Sigmoid colon (tissue), 7 donors: Measurements from ENCODE around the gene LAMA1. TPM values are rescaled to one million over a fixed set of nuclear protein-coding genes. Genes with fewer than 3 reads are reported as not detected.

ENCODE experiments used
- DNase-seq: peaks from one replicate; pipeline ENCODE4 v3.0.0-alpha.2; 2019
- H3K27ac ChIP-seq, 4 donors: fragments of 200-600 bp; sonication (generic); one replicate each; pipeline ENCODE4 v1.5.1; 2016 to 2019; ENCODE audit warnings: mild to moderate bottlenecking in 1 of 4
- H3K27me3 ChIP-seq, 3 donors: fragments of 200-600 bp; sonication (generic); one replicate each; pipeline ENCODE4 v1.5.1; 2019; ENCODE audit warnings: mild to moderate bottlenecking in 1 of 3
- H3K36me3 ChIP-seq, 4 donors: fragments of 200-600 bp; sonication (generic); one replicate each; pipeline ENCODE4 v1.5.1; 2016 to 2019
- H3K4me1 ChIP-seq, 4 donors: fragments of 200-600 bp; sonication (generic); one replicate each; pipeline ENCODE4 v1.5.1; 2017 to 2019
- H3K4me3 ChIP-seq, 4 donors: fragments of 200-600 bp; sonication (generic); one replicate each; pipeline ENCODE4 v1.5.1; 2017 to 2019; ENCODE audit warnings: mild to moderate bottlenecking in 2 of 4, moderate library complexity in 1 of 4
- H3K9me3 ChIP-seq, 4 donors: fragments of 200-600 bp in 3 of 4; sonication (generic) in 3 of 4; one replicate each; pipeline versions ENCODE4 v1.5.1 to v1.6.1; 2013 to 2019
- EP300 ChIP-seq, 4 donors: sonication (generic); formaldehyde crosslinking; IDR thresholded peaks; one replicate each; pipeline ENCODE4 v1.6.1; 2017; ENCODE audit warnings: antibody characterized with exemption in 4 of 4
- POLR2A ChIP-seq, 2 donors: fragments of 450-650 bp; IDR thresholded peaks; one replicate each; pipeline ENCODE4 v1.6.1; 2016; ENCODE audit warnings: antibody characterized with exemption in 2 of 2, mild to moderate bottlenecking in 2 of 2, moderate library complexity in 2 of 2
- POLR2AphosphoS5 ChIP-seq, 4 donors: sonication (generic); formaldehyde crosslinking; IDR thresholded peaks; one replicate each; pipeline ENCODE4 v1.6.1; 2017; ENCODE audit warnings: antibody characterized with exemption in 4 of 4
- WGBS, 2 donors: extraction: QIAGEN DNeasy Blood & Tissue Kit; methylation state at CpG; one replicate each; pipeline ENCODE4 v1.1.7; 2013; 5-methylcytosine and 5-hydroxymethylcytosine counted together
- intact Hi-C: fragments of 100-400 bp; cut with DNase I; formaldehyde crosslinking; loops from one replicate; pipeline ENCODE4 v1.15.1; 2023
- polyA plus RNA-seq, 3 donors: library from polyadenylated mRNA; stranded (reverse); fragments of 200-250 nt; gene quantifications; one replicate each; pipeline ENCODE4 v1.2.3, GENCODE V29; 2013
- total RNA-seq, 4 donors: library from RNA; depleted of rRNA; stranded (reverse); fragments of >200 nt; gene quantifications; one replicate each; pipeline ENCODE4 v1.1.0, GENCODE V29; 2016
- TF ChIP-seq, protein P1 (sequence below), 4 experiments: fragments of 450-650 bp in 3 of 4; fragments of 200-600 bp in 1 of 4; IDR thresholded peaks; one replicate each; pipeline ENCODE4 v1.5.1; 2016 to 2019; ENCODE audit warnings: antibody characterized with exemption in 4 of 4, mild to moderate bottlenecking in 3 of 4, moderate library complexity in 2 of 4
- donor health status: healthy with polysubstance abuse.
- donor health status: Bipolar disorder and iron deficiency.
- donor health status: healthy.

The LAMA1 gene
- total and polyA plus RNA-seq, 7 donors, result 0.27 to 19.2 (median 1.4) TPM

DNA sequence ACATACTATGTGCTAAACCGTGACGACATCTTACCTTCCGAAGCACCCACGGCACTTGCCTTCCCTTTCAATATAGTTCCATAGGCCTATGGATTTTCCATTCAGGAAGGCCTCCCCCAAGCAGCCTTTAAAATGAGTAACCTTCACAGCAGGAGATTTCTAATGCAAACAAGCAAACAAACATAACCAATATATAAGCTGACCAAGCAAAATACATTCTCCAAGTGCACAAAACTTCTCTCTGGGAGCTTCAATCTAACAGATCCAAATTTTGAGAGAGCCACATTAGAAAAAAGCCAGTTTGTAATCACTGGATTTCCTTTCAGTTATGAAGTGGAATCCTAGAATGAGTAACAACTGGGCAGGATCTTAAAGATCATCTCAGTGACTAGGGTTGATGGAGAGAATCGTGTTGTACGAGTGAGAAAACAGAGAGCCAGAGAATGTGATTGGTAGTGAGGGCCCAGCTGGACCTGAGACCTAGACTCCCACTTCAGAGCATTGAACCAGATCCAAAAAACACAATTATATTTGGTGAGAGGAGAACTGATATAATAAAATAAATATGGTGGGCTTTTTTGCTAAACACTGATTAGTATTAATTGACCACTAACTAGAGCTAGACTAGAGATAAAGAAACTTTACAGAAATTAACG, 145.6 kb downstream of the LAMA1 start:
- no peak overlapping the region for H3K27ac ChIP-seq
- TF ChIP-seq POLR2AphosphoS5 (IDR thresholded peaks at IDR 0.05) (no peak), EP300 (IDR thresholded peaks at IDR 0.05) (no peak), POLR2A (IDR thresholded peaks at IDR 0.05) (no peak)
- TF ChIP-seq, protein P1, sequence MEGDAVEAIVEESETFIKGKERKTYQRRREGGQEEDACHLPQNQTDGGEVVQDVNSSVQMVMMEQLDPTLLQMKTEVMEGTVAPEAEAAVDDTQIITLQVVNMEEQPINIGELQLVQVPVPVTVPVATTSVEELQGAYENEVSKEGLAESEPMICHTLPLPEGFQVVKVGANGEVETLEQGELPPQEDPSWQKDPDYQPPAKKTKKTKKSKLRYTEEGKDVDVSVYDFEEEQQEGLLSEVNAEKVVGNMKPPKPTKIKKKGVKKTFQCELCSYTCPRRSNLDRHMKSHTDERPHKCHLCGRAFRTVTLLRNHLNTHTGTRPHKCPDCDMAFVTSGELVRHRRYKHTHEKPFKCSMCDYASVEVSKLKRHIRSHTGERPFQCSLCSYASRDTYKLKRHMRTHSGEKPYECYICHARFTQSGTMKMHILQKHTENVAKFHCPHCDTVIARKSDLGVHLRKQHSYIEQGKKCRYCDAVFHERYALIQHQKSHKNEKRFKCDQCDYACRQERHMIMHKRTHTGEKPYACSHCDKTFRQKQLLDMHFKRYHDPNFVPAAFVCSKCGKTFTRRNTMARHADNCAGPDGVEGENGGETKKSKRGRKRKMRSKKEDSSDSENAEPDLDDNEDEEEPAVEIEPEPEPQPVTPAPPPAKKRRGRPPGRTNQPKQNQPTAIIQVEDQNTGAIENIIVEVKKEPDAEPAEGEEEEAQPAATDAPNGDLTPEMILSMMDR (IDR thresholded peaks at IDR 0.05), result no peak
- no peaks in the 10 kb centered on the region for H3K9me3 ChIP-seq
- intact Hi-C loops, result no loop called here
- H3K4me1 ChIP-seq, result no peaks in the 10 kb centered on the region
- no peaks in the 10 kb centered on the region for H3K36me3 ChIP-seq
- DNase-seq, result no peak
- no peak overlapping the region for H3K4me3 ChIP-seq
- H3K27me3 ChIP-seq, result no peaks in the 10 kb centered on the region
- 90 to 93% methylated on average over 7 of the region's 7 CpGs for WGBS, 2 donors

DNA sequence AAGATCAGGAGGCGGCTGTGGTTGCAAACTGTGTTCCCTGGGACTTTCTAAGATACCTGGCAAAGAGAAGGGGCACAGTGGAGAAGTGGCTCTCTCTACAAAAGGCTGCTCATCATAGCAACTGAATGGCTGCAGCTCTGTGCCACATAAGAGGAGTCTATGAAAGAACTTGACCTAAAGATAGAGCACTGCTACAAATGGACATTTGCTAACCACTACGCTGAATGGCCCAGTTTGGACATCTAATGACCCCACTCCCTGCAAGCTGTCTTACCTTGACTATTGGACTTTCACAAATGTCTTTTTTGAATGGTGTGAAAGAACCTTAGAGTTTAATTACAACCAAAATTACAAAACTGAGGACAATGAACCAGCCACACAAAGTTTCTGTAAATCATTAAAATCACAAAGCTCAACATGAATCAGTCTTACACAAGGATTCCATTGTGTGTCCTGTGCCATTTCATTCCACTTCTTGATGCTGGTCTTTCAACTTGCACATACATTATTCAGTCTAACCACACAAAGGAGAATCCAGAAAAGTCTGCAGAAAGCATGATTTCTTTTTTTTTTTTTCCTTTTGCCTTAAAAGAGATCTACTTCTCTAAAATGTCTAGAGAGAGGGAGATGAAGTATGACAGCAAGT, 154.0 kb downstream of the LAMA1 start:
- 88 to 90% methylated on average over 2 of the region's 2 CpGs for WGBS, 2 donors
- no peak overlapping the region for H3K4me3 ChIP-seq
- no peak overlapping the region for H3K27ac ChIP-seq
- DNase-seq, result no peak
- H3K27me3 ChIP-seq, result no peaks in the 10 kb centered on the region
- TF ChIP-seq EP300 (IDR thresholded peaks at IDR 0.05) (no peak), POLR2A (IDR thresholded peaks at IDR 0.05) (no peak), POLR2AphosphoS5 (IDR thresholded peaks at IDR 0.05) (no peak)
- TF ChIP-seq, protein P1 (IDR thresholded peaks at IDR 0.05), result no peak
- H3K36me3 ChIP-seq, result no peaks in the 10 kb centered on the region
- intact Hi-C loops, result no loop called here
- H3K4me1 ChIP-seq, result no peaks in the 10 kb centered on the region
- no peaks in the 10 kb centered on the region for H3K9me3 ChIP-seq

DNA sequence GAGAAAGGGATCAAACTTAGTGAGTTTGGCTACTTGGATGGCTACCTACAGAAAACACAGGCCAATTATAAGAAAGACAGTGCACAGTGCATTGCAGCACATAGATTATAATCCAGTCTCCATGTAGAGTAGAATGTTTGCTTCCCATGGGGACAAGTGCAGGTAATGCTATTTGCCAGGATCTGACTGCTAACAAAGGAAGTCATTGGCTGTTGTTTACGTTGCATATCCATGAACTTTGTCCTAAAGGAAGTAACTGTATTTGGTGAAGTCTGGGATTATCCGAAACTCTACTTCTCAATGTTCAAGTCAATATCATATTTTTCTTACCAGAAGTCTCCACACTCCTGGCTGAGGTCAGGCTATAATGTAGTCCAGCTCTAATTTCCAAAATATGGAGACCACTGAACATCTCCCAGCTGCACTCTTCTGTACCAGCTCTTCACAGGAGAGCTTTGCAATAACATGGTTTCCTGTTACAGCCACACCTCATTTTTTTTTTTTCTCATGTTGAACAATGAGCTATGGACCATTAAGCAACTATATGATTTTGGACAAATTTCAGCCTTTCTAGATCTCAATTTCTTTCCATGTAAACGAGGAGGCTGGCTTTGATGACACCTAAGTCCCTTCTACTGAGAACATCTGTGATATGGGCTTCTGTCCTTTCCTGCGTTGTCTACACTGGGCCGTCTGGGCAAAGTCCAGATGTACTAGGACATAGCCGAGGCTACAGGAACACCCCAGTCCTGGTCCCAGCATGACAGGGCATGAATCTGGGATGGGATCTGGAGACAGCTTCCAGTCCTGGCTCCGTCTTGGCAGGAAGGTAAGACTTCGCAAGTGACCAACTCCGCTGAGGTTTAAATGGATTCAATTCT, 154.8 kb downstream of the LAMA1 start:
- Histone ChIP-seq H3K4me1 (no peaks in the 10 kb centered on the region), H3K27ac (no peak overlapping the region), H3K4me3 (no peak overlapping the region), H3K9me3 (no peaks in the 10 kb centered on the region), H3K27me3 (no peaks in the 10 kb centered on the region), H3K36me3 (no peaks in the 10 kb centered on the region)
- intact Hi-C loops, result no loop called here
- no peak for TF ChIP-seq POLR2A (IDR thresholded peaks at IDR 0.05)
- TF ChIP-seq, protein P1 (IDR thresholded peaks at IDR 0.05), result no peak
- TF ChIP-seq POLR2AphosphoS5 (IDR thresholded peaks at IDR 0.05), result no peak
- TF ChIP-seq EP300 (IDR thresholded peaks at IDR 0.05), result no peak
- DNase-seq, result no peak
- 49 to 79% methylated on average over 9 of the region's 9 CpGs for WGBS, 2 donors

DNA sequence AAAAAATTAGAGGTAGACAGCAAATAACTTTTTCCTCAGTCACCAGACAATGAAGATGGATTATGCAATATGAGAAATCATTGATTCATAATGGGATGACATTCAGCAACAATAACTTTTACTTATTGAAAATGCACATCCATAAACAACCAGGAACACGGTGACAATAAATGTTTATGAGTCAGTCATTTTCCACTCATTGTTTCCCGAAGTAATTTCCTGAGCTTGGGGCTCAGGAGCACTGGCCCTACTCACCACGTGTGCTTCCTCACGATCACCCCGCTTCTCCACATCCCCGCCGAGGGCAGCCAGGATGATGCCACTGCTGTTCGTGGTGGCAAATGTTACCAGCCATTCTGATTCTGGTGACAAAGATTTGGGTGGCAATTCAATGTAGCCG, 156.3 kb downstream of the LAMA1 start:
- no peak for DNase-seq
- no peaks in the 10 kb centered on the region for H3K36me3 ChIP-seq
- WGBS, 2 donors, result 71 to 85% methylated on average over 9 of the region's 9 CpGs
- intact Hi-C loops, result no loop called here
- no peak overlapping the region for H3K4me3 ChIP-seq
- H3K27ac ChIP-seq, result no peak overlapping the region
- no peaks in the 10 kb centered on the region for H3K4me1 ChIP-seq
- H3K9me3 ChIP-seq, result no peaks in the 10 kb centered on the region
- H3K27me3 ChIP-seq, result no peaks in the 10 kb centered on the region
- no peak for TF ChIP-seq POLR2A (IDR thresholded peaks at IDR 0.05)
- TF ChIP-seq EP300 (IDR thresholded peaks at IDR 0.05), result no peak
- TF ChIP-seq, protein P1 (IDR thresholded peaks at IDR 0.05), result no peak
- no peak for TF ChIP-seq POLR2AphosphoS5 (IDR thresholded peaks at IDR 0.05)
